GM19467 (cell line): ENCODE results near the gene FOXA2.

ENCODE experiments used
- ATAC-seq: cut with Tn5 transposase; IDR thresholded peaks from one replicate; pipeline ENCODE4 v1.9.1; 2021; ENCODE audit warnings: mild to moderate bottlenecking, moderate library complexity; ENCODE audit not compliant: unreplicated experiment

Gene FOXA2

DNA sequence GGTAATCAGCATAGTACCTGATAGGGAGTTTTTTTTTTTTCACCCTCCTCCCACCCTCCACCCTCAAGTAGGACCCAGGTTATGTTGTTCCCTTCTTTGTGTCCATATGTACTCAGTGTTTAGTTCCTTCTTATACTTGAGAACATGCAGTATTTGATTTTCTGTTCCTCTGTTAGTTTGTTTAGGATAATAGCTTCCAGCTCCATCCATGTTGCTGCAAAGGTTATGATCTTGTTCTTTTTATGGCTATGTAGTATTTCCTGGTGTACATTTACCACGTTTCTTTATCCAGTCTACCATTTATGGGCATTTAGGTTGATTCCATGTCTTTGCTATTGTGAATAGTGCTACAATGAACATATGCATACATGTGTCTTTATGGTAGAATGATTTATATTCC, 41.9 kb downstream of the FOXA2 start:
- no peak for ATAC-seq

DNA sequence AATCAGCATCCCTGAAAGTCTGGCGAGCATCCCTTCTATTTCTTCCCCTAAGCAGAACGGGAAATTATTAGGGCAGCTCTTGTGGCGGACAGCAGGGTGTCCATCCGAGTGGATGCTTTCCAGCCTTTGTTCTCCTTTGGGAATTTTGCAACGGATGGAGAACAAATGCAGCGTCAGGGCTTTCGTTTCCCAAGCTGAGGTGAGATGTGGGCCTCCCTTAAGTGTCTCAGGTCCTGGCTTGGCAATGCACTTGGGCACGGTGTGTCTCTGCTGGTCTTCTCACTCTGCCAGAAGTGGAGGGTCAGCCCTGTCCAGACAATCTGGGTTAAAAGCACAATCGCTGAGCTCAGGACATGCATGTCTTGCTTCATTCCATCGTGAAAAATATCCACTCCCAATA, 43.5 kb downstream of the FOXA2 start:
- no peak for ATAC-seq

DNA sequence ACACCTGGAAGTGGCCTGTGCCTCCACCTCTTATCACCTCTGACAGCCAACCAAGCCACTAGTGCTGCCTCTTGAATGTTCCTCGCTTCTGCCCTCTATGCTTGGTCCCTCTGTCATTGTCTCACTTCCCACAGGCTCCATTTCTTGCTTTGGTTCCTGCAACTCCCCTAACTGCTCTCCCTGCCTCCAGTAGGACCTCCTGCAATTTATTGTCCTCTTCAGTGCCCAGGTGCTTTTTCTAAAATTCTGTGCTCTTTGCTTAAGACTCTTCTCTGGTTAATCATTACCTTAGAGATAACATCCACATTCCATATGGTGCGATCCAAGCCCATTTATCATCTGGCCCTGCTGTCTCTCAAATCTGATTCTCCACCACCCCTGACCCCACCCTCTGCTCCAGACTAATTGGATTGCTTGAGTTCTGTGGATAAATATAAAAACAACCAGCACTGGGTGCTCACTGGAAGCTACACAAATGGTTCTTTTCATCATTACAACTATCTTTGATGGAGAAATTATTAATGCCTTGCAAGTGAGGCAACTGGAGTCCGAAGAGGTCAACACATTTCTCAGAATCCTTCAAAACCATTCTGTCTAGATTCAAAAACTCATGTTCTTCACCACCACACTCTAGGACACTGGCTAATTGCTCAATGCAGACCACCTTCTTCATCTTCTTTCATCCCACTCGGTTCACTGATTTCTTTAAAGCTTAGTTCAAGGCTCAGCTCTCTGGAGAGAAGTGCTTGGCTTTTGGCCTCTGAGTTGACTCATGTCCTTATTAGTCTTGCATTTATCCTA, 47.2 kb downstream of the FOXA2 start:
- ATAC-seq, result no peak

DNA sequence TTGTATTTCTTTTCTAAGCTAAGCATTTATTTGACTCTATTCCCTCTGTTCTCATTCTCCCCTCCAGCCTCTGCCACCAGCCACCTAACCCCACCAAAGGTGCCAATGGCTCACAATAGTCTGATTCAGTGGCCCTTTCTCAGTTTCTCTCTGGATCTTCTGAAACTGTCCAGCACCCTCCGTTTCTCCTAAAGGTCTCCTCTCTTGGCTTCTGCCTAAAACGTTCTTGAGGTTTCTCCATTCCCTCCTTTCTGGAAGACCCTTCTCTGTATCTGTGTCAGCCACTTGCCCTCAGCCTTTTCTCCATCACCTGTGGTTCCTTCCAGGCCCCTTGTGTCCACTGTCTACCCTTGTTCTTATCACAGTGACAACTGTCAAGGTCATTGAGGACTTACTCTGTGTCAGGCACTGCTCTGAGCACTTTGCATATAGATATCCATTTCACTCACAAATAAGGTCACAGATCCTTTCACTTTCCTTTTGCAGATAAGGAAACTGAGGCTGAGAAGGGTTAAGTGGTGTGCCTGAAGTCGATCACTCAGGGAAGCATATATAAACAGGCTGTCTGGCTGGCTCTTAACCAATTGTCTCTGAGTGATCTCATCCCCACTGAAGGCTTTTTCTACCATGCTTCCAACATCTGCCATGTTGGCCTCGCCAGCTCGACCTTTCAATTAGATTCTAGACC, 48.1 kb downstream of the FOXA2 start:
- ATAC-seq, result no peak

DNA sequence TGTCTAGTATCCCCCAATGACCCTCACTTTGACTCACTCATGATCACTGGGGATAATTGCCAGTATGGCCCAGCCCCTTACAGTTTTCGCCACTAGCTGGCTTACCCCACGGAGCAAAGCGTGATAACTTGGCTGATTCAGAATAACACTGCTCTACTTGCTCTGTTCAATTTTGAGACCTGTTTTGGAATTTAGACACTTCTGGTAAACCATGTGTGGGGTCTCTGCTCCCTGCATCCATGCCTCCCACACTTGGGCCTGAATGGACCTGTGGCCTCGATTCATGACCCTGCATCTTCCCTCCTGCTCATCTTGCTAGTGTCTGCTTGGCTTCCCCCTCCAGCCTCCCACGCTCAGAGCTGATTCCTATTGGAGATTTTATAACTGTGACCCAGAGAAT, 48.9 kb downstream of the FOXA2 start:
- no peak for ATAC-seq

DNA sequence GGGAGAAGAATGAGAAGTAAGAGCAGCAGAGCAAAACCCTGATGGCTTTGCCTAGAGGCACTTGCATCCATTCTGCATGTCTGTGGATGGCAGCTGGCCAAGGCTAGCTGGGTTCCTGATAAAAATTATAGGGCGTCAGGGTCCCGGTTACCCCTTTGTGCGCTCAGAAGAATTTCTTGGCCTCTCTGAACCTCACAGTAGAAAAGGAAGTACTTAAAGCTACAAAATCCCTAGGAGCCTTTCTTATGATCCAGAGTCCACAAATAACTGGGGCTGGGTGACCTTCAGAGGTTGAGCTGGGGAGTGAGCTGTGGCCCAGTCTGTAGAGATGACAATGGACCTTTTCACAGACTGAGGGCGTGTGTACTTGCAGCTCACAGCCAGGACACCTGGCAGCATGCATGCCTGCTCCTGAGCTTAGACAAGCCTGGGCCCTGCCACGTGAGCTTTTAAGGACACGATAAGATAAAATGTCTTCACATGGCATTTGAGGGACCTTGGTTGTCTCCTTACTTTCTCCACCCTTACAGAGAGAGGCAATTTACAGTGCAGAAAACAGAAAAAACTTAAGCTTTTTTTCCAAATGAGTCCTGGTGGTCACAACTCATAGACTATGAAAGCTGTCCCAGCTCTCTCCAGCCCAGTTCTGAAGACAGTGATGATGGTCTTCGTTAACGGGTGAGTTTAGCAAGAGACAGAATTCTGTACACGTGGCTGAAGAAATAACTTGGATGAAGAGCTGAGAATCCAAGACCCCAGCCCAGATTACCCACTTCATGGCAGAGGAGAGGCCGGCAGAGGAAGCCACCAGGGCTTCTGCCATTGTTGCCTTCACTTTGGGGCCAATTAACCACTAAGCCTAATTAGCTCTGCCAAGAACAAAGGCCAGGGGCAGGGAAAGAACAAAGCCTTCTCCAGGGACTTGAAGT, 50.3 kb downstream of the FOXA2 start:
- no peak for ATAC-seq

DNA sequence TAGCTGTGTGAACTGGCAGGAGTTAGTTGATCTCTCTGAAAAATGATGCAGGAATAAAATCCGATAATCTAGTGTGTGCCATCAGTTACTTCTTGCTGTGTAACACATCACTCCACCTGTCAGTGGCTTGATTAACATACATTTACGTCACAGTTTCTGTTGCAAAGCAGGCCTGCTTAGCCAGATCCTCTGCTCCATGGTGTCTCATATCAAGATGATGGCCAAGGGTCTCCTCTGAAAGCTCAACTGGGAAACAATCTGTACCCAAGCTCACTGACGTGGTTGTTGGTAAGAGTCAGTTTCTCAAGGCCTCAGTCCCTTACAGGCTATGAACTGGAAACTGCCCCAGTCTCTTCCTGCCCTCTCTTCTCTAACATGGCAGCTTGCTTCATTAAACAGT, 51.8 kb downstream of the FOXA2 start:
- ATAC-seq, result no peak

DNA sequence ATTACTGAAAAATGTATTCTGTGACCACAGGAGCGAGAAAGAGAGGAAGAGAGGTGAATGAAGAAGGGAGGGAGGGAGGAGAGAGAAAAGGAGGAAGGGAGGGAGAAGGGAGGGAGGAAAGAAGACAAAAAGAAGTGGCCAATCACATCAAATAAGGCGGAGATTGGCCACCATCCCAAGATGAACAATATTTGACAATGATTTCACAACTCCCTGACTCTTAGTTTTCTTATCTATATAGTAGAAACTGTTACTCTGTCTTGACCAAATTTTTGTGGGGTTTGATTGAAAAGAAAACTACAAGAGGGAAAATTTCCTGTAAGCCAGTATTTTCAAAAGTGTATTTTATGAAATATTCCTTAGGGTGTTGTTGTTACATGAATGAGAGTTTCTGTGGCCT, 52.6 kb downstream of the FOXA2 start:
- ATAC-seq, result no peak

DNA sequence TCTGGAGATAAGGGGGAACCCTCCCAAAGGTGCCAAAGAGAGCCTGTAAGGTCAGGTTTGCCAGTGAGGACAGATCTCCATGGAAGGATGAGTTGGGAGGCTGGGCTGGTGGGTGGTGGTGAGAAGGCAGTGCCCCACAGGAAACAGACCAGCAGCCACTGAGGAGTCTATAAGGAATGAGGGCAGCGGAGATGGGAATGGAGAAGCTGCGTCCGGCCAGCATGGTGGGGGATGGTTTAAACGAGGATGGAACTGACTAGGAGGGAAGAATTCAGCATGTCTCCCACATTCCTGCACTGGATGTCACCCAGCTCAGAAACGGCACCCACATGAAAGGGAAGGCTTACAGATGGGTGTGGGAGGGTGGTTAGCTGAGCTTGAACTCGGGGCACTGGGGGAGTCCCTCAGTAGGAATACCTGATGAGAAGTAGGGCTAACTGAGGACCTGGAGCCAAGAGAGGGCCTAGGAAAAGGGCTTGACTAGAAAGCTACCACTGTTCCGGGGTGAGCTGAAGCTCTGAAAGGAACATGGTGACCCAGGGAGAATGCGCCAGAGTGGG, 53.2 kb downstream of the FOXA2 start:
- ATAC-seq, result no peak
